Hepatocyte (in vitro differentiated cells): ENCODE measurements around the gene SGF29.

Experiments used
- CTCF ChIP-seq: fragments of 200-600 bp; sonication (generic); IDR thresholded peaks from 2 replicates; pipeline ENCODE4 v1.5.1; 2016; ENCODE audit warnings: antibody characterized with exemption, mild to moderate bottlenecking; ENCODE audit not compliant: poor library complexity
- EZH2 ChIP-seq: fragments of 200-600 bp; sonication (generic); IDR thresholded peaks from 2 replicates; pipeline ENCODE4 v1.6.1; 2016; ENCODE audit warnings: antibody characterized with exemption, mild to moderate bottlenecking, borderline replicate concordance
- EZH2phosphoT487 ChIP-seq: fragments of 200-600 bp; sonication (generic); IDR thresholded peaks from one replicate; pipeline ENCODE4 v1.6.1; 2018; ENCODE audit warnings: antibody characterized with exemption, mild to moderate bottlenecking, low read depth, moderate library complexity; ENCODE audit not compliant: unreplicated experiment, severe bottlenecking

- TF ChIP-seq CTCF (no peak), EZH2phosphoT487 (no peak), EZH2 (no peak)
Observed at GRCh38 chr16:28524681-28525171, 29.0 kb upstream of the SGF29 start.
